K562 (cell line): ENCODE measurements around the gene DENND5B.

ENCODE experiments used
- FOXM1 ChIP-seq, 2 experiments: fragments of 450-650 bp in 1 of 2; sonication (generic) in 1 of 2; formaldehyde crosslinking in 1 of 2; IDR thresholded peaks; 2 replicates each; pipeline versions ENCODE4 v1.6.1 to v1.9.0; 2017 to 2022; ENCODE audit warnings: low read depth in 2 of 2, mild to moderate bottlenecking in 2 of 2, missing genetic modification reagents in 1 of 2, moderate library complexity in 1 of 2
- GTF2F1 ChIP-seq: IDR thresholded peaks from 2 replicates; pipeline ENCODE4 v1.6.1; 2011; ENCODE audit warnings: low read depth, low read length, improper control_type of control experiment
- PRPF4 ChIP-seq: fragments of 200-400 bp; formaldehyde crosslinking; IDR thresholded peaks from one replicate; pipeline ENCODE4 v1.6.1; 2017; ENCODE audit warnings: low read length, low read depth, mild to moderate bottlenecking; ENCODE audit not compliant: insufficient read depth, poor library complexity, severe bottlenecking
- RAD21 ChIP-seq, 2 experiments: fragments of 250-450 bp in 1 of 2; fragments of 450-650 bp in 1 of 2; sonication (Bioruptor Pico) in 1 of 2; formaldehyde crosslinking in 1 of 2; IDR thresholded peaks in 1 of 2; conservative IDR thresholded peaks in 1 of 2; 2 replicates each; pipeline versions ENCODE4 v1.4.0 to v1.8.0; 2020 to 2022; ENCODE audit warnings: mild to moderate bottlenecking in 2 of 2, moderate library complexity in 1 of 2
- ZBTB49 ChIP-seq: sonication (generic); formaldehyde crosslinking; IDR thresholded peaks from 2 replicates; pipeline ENCODE4 v1.8.0; 2022; ENCODE audit warnings: missing genetic modification reagents, mild to moderate bottlenecking, borderline replicate concordance

- TF ChIP-seq ZBTB49 (CRISPR knock-in tag) (no peak), GTF2F1 (no peak), FOXM1 (IDR thresholded peaks at IDR 0.05; ENCODE audit: low read depth) (no peak), FOXM1 (CRISPR knock-in tag; IDR thresholded peaks at IDR 0.05; ENCODE audit: low read depth) (no peak), PRPF4 (no peak), RAD21 (CRISPR knock-in tag; conservative IDR thresholded peaks at IDR 0.05 in 1 of 2, IDR thresholded peaks at IDR 0.05 in 1 of 2) (no peak)
Measured at GRCh38 chr12:31369712-31370521, 221.0 kb downstream of the DENND5B start.
